Prostate gland (tissue), 2 donors: ENCODE results near the gene GREB1.

ENCODE experiments used
- POLR2AphosphoS5 ChIP-seq: sonication (generic); formaldehyde crosslinking; IDR thresholded peaks from one replicate; pipeline ENCODE4 v1.6.1; 2017; ENCODE audit warnings: antibody characterized with exemption
- TF ChIP-seq, protein P1 (sequence below), 4 experiments: fragments of 200-600 bp in 2 of 4; fragments of 450-650 bp in 2 of 4; sonication (generic) in 2 of 4; IDR thresholded peaks; 1 replicate in 3 of 4; 2 replicates in 1 of 4; pipeline ENCODE4 v1.5.1; 2016 to 2019; ENCODE audit warnings: antibody characterized with exemption in 4 of 4, mild to moderate bottlenecking in 2 of 4, moderate library complexity in 2 of 4

DNA sequence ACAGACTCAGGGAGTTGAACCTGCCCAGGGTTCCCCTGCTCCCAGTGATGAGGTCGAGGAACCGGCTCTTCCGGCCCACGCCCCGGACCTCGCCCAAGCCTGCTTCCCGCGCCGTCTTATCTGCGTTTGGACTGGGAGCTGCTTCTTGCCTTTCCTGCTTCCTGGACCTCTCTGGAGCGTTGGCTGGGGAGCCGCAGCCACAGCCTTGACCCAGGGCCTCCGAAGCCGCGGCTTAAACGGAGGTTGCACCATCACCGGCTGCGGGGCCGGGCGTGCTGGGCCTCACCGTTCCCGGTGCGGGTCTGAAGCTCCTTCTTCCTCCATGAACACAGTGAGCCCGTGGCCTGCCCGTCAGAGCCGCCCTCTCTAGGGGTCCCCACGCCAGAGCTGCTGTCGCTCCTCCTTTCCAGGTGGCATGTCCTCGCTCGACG lies 122.8 kb downstream of the GREB1 start:
- TF ChIP-seq, protein P1, sequence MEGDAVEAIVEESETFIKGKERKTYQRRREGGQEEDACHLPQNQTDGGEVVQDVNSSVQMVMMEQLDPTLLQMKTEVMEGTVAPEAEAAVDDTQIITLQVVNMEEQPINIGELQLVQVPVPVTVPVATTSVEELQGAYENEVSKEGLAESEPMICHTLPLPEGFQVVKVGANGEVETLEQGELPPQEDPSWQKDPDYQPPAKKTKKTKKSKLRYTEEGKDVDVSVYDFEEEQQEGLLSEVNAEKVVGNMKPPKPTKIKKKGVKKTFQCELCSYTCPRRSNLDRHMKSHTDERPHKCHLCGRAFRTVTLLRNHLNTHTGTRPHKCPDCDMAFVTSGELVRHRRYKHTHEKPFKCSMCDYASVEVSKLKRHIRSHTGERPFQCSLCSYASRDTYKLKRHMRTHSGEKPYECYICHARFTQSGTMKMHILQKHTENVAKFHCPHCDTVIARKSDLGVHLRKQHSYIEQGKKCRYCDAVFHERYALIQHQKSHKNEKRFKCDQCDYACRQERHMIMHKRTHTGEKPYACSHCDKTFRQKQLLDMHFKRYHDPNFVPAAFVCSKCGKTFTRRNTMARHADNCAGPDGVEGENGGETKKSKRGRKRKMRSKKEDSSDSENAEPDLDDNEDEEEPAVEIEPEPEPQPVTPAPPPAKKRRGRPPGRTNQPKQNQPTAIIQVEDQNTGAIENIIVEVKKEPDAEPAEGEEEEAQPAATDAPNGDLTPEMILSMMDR (IDR thresholded peaks at IDR 0.05): no peak
- TF ChIP-seq POLR2AphosphoS5: no peak
